ENCODE data around the gene RPP25L. TPM values are rescaled to one million over a fixed set of nuclear protein-coding genes. Genes with fewer than 3 reads are reported as not detected.

RPP25L gene
- total RNA-seq, 1 experiment from 2014 or later, result 51.1 TPM

- Histone ChIP-seq H4K20me1 (ENCODE audit: insufficient read depth) (no peaks in the 10 kb centered on the region), H3K27me3 (ENCODE audit: insufficient read depth, low read length) (no peaks in the 10 kb centered on the region), H3K4me1 (ENCODE audit: control insufficient read depth in 1 of 2, insufficient read depth in 2 of 2, low read length in 2 of 2) (no peaks in the 10 kb centered on the region; a peak in 1 of 4 replicates), H3K4me3 (replicated peaks in 1 of 2; ENCODE audit: low read depth in 1 of 2, low read length in 2 of 2) (no peak overlapping the region), H3K27ac (ENCODE audit: low read depth, low read length) (no peak overlapping the region), H3K36me3 (ENCODE audit: control insufficient read depth in 1 of 2, insufficient read depth in 2 of 2, low read length in 2 of 2) (no peaks in the 10 kb centered on the region), H3K4me2 (ENCODE audit: low read length) (no peak overlapping the region), H3K79me2 (ENCODE audit: insufficient read depth, low read length) (no peaks in the 10 kb centered on the region), H3K9me2 (ENCODE audit: insufficient read depth) (no peaks in the 10 kb centered on the region), H3K9me3 (ENCODE audit: control insufficient read depth in 1 of 2, insufficient read depth in 1 of 2, low read depth in 1 of 2, low read length in 2 of 2) (no peaks in the 10 kb centered on the region), H2AFZ (ENCODE audit: low read depth, low read length, poor library complexity, severe bottlenecking) (no peak overlapping the region), H3K9ac (ENCODE audit: low read length) (no peak overlapping the region)
- DNase-seq (ENCODE audit: low read depth, low spot score) (no peak), ATAC-seq (no peak)
- ChIA-PET CTCF (no interaction called here), RAD21 (ENCODE audit: low non-redundant PET in 1 of 2, low total read pairs in 2 of 2, uncharacterized antibody in 2 of 2, unreplicated experiment in 2 of 2) (no interaction called here), POLR2A (no interaction called here)
- BruUV-seq (replicated peaks), result no TSS peak
- TF ChIP-seq ELF1 (IDR thresholded peaks at IDR 0.05; ENCODE audit: borderline replicate concordance, low read depth) (no peak), YY1 (IDR thresholded peaks at IDR 0.05; ENCODE audit: extremely low read depth, insufficient replicate concordance, low read depth, low read length) (no peak), ZNF274 (IDR thresholded peaks at IDR 0.05; ENCODE audit: low read depth, low read length) (no peak), SIN3A (IDR thresholded peaks at IDR 0.05; ENCODE audit: low read depth) (no peak), JUND (IDR thresholded peaks at IDR 0.05) (no peak), FOSL1 (IDR thresholded peaks at IDR 0.05; ENCODE audit: low read depth) (no peak), CBX3 (IDR thresholded peaks at IDR 0.05; ENCODE audit: low read depth) (no peak), SP1 (IDR thresholded peaks at IDR 0.05; ENCODE audit: low read depth) (no peak), CTCF (IDR thresholded peaks at IDR 0.05 in 2 of 3, conservative IDR thresholded peaks at IDR 0.05 in 1 of 3; ENCODE audit: borderline replicate concordance in 1 of 3, insufficient read depth in 1 of 3, low read depth in 2 of 3, low read length in 2 of 3) (no peak), POLR2AphosphoS5 (IDR thresholded peaks at IDR 0.05; ENCODE audit: low read depth, low read length) (no peak), SRF (IDR thresholded peaks at IDR 0.05; ENCODE audit: low read depth) (no peak), RAD21 (IDR thresholded peaks at IDR 0.05; ENCODE audit: low read depth) (no peak)
- intact Hi-C loops (cut with micrococcal nuclease), result no loop called here
Measured at GRCh38 chr9:34575862-34576596, 35.9 kb downstream of the RPP25L start.

Data from HCT116 (cell line).